Thyroid gland (tissue), 4 donors: ENCODE results near the gene CCT2.

ENCODE experiments used
- POLR2A ChIP-seq, 2 donors: fragments of 450-650 bp; IDR thresholded peaks; one replicate each; pipeline ENCODE4 v1.6.1; 2017; ENCODE audit warnings: antibody characterized with exemption in 2 of 2, mild to moderate bottlenecking in 2 of 2, moderate library complexity in 1 of 2
- TF ChIP-seq, protein P1 (sequence below), 6 experiments: fragments of 200-600 bp in 3 of 6; fragments of 450-650 bp in 3 of 6; sonication (generic) in 3 of 6; IDR thresholded peaks; one replicate each; pipeline ENCODE4 v1.5.1; 2016 to 2019; ENCODE audit warnings: antibody characterized with exemption in 6 of 6, mild to moderate bottlenecking in 2 of 6, inconsistent platforms in 1 of 6, moderate library complexity in 1 of 6

DNA sequence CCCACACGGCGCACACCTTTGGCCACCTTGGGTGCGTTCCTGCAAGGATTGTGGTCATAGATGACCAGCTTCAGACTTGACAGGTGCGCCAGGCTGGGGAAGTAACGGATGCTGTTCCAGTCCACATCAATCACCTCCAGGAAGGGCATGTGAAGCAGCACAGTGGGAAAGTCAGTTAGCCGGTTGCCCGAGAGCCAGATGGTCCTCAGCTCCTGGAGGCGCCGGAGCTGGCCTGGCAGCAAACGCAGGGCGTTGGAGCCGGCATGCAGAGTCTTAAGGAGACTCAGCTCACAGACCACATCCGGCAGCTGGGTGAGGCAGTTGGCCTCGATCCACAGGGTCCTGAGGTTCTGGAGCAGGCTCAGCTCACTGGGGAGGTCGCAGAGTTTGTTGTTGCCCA lies 24.9 kb downstream of the CCT2 start:
- TF ChIP-seq, protein P1, sequence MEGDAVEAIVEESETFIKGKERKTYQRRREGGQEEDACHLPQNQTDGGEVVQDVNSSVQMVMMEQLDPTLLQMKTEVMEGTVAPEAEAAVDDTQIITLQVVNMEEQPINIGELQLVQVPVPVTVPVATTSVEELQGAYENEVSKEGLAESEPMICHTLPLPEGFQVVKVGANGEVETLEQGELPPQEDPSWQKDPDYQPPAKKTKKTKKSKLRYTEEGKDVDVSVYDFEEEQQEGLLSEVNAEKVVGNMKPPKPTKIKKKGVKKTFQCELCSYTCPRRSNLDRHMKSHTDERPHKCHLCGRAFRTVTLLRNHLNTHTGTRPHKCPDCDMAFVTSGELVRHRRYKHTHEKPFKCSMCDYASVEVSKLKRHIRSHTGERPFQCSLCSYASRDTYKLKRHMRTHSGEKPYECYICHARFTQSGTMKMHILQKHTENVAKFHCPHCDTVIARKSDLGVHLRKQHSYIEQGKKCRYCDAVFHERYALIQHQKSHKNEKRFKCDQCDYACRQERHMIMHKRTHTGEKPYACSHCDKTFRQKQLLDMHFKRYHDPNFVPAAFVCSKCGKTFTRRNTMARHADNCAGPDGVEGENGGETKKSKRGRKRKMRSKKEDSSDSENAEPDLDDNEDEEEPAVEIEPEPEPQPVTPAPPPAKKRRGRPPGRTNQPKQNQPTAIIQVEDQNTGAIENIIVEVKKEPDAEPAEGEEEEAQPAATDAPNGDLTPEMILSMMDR (IDR thresholded peaks at IDR 0.05): no peak
- TF ChIP-seq POLR2A (IDR thresholded peaks at IDR 0.05): no peak
